ENCODE data around the gene MYBBP1A.

The MYBBP1A gene

DNA sequence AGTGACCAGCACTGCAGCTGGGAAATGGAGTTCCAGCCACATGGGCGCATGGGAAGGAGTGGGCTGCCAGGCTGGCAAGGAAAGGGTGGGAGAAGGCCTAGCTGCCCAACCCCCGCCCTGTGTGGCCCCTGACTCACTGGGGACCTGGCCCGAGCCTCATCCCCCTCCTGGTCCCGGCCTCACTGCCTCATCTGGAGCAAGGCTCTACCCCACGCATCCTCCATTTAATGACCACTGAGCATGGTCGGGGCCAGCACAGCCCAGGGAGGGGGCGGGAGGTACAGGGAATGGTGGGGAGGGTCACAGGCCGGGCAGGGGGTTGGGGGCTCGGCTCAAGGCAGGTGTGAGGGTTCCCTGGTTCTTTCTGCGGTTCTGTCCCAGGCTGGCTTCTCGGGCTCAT is 40.4 kb downstream of the MYBBP1A start:
- no peak for DNase-seq (ENCODE audit: low spot score)

DNA sequence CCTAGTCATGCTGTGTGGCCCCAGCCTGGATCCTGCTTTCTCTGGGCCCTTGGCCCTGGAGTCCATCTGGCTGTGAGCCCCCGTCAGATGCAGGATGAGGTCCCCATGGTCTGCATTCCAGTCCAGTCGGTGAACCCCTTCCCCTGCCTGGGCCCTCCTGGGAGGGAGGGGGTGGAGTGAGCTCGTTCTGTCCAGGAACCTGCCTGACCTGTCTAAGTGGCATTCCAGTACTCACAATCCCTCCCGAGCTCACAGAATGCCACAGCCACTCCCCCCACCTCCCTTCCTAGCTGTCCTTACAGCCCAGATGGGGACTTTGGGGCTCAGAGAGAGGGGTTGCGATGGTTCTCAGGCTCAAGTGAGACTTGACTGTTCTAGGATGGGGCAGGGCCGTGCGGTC is 41.0 kb downstream of the MYBBP1A start:
- DNase-seq (ENCODE audit: low spot score) = no peak

DNA sequence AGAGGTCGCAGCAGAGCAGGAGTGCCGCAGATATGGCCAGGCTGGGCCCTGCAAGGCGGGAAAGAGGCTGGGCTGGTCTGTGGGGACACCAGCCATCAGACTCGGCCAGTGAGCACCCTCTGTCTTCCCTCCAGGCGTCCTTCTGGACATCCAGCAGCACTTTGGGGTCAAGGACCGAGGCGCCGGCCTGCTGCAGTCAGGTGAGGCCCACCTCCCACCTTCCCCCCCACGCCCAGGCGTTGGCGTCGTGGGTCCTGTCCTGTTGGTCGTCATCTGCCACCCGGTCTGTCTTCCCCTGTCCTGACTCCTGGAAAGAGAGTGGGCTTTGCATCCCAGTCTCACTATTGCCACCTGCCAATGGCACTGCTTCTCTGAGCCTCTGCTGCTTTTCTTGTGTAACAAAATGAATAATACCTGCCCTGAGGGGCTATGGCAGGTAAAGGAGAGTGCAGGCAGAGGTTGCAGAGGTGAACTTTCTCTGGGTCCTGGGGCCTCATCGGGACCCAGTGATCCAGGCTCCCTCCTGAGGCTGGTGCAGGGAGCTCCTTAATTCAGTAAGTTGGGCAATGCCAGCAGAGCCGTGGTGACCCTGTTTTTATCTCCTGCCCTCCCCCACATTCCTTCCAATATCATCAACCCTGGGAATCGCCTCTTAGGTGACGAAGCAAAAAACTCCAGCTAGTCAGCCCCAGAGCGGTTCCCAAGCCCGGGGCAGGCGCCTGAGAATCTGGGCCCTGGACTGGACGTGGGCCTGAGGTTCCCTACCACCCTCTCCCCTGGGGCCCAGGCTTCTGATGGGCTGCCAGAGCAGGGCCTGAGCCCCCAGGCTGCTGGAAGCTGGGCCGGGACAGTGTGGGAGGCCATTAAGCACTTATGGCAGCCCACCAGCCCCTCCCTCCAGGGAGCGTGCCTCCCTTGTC is 41.8 kb downstream of the MYBBP1A start:
- DNase-seq (ENCODE audit: low spot score) = no peak

DNA sequence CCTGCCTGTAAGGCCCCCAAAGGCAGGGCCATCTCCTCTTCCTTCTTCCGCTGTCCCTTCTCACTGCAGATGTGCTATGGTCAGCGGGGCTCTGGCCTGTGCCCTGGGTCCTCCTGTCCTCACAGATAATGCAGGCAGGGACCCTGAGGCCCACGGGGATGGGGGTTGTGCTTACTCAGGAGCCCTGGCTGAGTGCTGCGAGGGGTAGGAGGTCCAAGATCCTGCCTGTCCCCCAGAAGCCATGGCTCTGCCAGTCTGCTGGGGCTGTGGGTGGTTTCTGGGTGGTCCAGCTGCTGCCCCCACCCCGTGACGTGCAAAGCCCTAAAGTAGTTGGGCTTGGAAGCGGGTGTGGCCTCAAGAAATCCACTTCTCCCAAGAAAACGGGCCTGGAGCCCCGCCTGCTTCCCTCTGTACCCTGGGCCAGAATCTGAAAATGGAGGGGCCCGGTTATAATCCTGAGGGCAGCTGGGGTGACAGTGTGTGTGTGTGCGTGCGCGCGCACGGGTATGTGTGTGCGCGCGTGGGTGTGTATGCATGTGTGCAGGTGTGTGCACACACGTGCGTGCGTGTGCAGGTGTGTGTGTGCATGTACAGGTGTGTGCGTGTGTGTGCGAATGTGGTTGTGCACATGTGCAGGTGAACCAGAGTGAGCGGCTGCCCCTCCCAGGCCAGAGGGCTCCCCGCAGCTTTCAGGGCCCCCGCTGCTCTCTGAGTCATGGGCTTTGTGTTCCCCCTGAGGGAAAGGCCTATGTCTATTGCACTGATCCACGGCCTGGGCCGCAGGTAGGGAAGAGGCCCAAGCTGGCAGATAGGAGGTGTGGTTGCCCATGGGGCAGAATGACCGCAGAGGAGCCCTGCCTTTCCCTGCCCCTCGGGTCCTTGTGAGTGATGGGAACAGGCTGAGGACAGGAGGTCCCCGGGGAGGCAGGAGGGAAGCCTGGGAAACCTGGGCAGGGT is 42.8 kb downstream of the MYBBP1A start:
- no peak for DNase-seq (ENCODE audit: low spot score)

DNA sequence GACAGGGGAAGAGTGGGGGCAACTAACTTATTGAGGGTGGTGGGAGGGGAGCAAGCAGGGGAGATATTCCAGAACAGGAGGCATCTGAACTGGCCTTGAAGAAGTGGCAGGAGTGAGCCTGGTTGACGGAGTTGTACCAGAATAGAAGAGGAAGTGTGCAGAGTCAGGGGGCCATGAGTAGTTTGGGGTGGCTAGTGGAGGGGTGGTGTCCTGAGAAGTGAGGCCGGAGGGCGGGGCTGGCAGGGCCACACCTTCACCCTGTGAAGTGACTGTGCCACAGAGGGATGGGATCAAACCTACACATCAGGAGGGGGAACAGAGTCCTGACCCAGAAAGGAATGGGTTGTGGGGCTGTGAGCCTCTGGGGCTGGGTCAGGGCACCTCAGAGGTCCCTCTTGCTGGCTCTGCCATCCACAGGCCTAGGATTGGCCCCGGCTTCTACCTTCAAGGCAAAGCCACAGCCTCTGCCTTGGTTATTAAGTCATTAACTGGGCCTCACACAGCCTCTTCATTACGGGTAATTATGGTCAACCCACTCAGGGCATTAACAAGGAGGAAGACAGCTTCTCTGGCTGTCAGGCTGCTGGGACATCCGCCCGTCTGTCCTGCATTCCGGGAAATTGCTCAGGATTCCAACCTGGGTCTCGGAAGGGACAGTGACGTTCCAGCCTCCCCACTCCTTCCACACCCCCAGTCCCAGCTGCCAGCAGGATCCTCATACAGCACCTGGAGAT is 43.8 kb downstream of the MYBBP1A start:
- DNase-seq (ENCODE audit: low spot score) = no peak

DNA sequence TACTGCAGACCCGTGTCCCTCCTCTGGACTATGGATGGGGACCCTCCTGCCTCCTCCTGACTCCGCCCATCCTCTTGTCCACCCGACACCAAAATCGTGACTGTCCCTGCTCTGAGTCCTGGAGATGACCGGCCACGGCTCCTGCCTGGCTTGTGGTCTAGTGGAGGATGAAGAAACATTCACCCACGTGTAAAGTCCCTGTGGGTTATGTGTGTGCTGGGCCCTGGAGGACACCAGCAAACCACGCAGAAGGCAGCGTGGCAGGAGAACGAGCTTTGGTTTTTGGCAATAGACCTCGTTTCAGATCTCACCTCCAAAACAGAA is 44.6 kb downstream of the MYBBP1A start:
- DNase-seq (ENCODE audit: low spot score) = no peak

DNA sequence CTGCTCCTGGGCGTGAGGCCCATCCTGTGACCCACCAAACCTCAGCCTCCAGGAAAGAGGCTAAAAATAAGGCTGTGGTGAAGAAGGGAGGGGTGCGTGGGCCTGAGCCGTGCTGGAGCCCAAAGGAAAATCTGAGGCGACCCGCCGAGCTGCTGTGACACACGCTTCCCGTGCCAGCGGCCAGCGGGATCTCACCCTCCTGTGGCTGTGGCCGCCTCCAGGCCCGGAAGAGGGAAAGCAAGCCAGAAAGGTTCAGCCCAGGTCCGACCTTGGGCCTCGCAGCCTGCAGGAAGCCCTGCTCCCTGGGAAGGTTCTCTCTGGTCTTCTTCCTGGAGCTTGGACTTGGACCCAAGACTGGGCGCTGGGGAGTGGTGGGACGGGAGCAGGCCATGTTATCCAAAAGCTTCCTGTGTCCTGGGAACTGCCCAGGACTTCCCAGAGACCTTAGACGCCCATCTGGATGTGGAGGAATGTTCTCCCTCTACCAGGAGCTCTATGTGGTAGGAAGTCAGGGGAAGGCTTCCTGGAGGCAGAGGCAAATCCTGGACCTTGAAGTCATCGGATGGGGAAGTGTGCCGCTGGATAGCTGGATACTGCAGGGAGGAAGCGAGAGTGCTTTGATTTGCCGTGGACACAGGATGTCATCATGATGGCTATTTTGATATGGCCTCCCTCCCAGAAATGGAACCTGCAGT is 45.1 kb downstream of the MYBBP1A start:
- no peak for DNase-seq (ENCODE audit: low spot score)

DNA sequence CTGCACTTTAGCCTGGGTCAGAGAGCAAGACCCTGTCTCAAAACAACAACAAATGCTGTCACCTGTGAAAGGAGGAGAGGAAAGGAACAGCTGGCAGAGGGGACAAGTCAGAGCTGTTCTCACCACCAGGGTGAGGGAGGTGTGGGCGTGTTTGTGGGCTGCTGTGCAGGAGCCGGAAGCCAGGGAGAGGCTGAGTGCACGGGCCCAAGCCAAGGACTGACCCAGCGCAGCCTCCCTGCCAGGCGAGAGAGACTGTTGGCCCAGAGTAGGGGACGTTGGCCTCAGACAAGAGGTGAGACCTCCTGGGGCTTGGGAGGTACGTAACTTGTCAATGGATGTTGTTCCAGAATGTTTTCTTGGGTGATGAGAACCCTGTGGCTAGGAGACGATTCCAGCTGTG is 45.8 kb downstream of the MYBBP1A start:
- DNase-seq (ENCODE audit: low spot score) = no peak

DNA sequence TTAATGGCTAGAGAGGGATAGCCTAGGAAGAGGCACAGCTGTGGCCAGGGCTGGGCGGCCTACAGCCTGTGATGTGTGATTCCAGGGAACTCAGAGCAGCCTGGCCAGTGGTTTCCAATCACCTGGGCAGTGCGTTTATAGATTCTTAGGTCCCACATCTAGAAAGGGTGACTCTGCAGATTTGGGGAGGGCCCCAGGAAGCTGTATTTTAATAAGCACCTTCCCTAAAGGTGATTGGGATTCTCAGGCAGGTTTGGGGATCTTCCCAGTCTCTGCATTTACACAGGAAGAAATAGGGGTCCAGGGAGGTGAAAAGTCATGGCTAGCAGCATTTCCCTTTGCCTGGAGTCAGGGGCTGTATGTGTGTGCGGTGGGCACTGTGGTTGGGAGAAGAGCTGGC is 47.0 kb downstream of the MYBBP1A start:
- DNase-seq (ENCODE audit: low spot score) = no peak

DNA sequence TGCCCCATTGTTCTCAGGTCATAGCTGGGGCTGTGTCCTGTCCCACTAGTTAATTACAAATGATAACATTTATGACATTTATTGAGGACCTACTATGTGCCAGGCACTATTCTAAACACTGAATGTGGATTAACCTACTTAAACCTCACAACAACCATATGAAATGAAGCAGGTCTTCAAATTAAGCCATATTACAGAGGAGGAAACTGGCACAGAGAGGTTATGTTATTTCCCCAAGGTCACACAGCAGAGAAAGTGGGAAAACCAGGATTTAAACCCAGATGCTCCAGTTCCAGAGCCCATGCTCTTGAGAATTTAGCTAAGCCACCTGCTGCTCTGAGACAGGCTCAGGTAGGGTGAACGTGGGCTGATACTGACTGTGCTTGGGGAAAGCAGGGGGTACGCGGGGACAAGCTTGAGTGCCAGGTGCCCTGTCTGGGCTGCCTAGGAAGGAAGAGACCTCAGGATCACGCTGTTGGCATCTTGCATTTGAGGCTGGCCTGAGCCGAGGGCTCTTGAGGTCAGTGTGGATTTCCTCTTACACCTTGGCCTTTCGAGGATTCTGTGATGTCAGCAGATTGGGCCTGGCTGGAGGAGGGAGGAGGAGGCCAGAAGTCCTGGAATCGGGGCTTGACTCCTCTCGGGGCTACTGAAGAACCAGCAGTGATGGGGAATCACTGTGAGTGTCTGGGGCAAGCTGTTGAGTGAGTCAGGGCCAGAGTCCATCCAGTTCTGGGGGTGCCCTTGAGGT is 47.6 kb downstream of the MYBBP1A start:
- no peak for DNase-seq (ENCODE audit: low spot score)

DNA sequence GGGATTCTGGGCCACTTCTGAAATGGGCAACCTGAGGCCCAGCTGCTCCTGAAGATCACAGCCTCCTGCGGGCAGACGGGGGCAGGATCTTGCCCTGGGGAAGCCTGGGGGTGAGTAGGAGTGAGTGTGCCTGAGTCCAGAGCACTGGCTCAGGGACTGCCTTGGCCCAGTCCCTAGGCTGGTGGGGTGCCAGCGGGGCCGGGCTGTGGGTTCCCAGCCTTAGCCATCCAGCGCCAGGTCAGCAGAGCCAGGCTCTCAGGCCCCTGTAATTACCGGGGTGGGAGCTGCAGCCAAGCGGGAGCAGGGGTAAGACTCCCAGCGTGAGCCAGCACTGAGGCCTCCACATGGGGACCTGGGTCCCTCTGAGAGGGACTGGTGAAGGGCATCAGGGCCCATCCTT is 48.3 kb downstream of the MYBBP1A start:
- no peak for DNase-seq (ENCODE audit: low spot score)

DNA sequence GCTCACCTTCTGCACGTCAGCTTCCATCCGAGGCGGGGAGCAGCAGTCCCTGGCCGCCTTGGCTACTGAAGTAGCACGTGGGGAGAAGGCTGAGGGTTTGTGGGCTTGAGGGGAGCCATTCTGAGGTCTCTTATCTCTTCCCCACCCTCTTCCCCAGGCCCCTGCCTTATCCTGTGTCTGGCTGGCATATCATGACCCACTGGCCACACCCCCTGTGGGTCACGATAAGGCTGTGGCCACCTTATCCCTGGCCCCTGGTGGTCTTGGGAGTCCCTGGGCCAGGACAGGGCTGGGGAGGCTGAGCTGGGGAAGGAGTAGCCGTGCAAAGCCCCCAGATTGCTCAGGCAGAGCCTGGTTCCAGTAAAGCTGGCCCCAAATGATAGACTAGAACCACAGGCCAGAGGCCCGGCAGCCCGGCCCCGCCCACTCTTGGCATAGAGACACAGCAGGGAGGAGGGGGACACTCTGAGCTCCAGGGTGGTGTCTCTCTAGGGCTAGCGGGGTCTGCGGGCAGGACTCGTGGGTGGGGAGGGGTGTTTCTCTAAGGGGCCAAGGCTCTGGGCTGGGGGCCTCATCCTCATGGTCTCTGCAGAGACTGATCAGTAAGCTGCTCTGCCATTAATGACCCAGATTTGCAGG is 48.9 kb downstream of the MYBBP1A start:
- no peak for DNase-seq (ENCODE audit: low spot score)

DNA sequence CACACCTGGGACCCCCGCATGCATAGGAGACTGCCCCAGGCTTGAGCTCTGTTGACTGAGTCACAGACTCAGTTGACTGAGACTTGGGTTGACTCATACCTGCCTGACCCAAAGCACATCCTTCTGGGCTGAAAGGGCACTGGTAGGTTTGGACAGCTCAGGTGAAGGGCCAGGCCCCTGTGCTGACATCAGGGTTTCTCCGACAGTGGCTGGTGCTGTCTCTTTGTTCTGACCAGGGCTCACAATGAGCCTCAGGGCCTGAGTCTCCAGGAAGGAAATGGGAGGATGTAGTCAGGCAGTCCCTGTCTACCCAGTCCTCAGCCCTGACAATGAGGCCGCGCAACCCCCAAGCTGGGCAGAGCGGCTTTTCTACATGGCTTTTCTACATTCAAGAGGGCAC is 50.0 kb downstream of the MYBBP1A start:
- no peak for DNase-seq (ENCODE audit: low spot score)

DNA sequence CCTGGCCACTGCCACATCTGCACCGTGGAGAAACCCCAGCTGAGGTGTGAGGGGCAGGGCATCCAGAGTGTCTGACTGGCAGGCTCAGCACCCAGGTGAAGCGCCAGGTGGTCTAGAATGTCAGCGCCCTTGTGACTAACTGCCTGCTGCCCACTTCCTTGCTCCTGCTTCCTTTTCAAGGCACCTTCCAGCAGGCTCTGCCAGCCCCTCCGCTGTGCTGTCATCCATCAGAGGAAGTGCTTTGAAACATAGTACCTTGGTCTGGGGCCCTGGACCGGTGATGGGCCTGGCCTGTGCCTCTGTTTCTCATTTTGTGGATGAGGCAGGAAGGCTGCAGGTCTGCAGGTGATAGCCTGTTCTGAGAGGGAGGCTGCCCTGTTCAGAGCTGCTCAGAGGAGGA is 51.0 kb downstream of the MYBBP1A start:
- no peak for DNase-seq (ENCODE audit: low spot score)

DNA sequence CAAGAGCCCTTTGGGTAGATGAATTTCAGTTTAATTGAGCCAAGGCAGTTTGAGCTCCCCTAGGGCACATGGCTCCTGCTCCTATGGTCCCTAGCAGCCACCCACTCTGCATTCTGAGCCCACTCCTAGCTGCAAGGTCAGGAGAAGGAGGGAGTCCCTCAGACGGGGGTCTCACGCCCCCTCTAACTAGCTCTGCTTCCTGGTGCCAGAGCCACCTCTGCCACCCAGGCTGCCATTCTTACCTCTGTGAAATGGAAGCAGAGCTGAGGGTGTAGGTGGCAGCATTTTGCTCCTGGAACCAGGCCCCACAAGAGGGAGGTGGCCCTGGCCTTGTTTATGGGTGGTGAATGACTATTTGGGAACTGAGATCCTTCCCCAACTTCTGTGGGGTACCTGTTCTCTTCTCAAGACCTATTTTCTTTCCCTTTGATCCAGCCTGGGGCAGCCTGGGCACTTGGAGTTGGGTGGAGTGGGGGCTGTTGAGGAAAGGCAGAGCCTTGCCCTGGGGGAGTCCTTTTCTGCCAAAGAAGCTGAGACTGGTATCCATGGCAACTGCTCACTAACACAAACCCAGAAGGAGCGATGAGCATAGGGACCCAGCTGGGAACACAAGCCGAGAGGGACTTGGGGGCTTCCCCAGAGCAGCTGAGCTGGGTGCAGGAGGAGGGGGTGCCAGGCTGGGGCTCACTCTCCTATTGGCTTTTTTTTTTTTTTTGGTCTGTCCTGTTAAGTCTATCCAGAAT is 51.7 kb downstream of the MYBBP1A start:
- DNase-seq (ENCODE audit: low spot score) = no peak

DNA sequence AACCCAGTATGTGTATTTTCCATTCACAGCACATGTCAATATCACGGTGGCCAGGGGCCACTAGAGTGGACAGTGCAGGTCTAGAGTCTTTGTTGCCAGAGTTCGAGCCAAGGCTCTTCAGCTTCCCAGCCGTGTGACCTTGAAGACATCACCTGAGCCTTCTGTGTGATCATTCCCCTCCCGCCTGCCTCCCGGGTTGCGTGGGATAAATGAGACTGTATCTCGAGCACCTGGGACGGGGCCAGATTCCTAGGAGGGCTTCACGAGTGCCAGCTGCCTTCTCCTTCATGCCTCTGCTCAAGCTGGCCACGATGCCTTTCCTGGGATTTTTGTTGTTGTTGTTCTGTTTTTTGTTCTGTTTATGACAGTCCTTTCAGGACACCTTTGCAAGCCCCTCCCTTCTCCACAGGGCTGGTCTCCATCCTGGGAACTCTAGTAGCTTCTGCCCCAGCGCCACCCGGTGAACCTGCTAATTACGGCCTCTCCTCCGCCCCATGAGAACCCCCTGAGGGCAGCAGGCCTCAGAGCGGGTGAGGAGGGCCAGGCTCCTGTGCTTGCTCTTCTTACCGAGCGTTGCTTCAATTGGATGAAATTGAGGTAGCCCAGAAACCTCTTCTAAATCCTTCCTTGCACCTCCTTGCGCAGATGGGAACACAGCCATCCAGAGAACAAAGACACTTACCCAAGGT is 52.6 kb downstream of the MYBBP1A start:
- no peak for DNase-seq (ENCODE audit: low spot score)

DNA sequence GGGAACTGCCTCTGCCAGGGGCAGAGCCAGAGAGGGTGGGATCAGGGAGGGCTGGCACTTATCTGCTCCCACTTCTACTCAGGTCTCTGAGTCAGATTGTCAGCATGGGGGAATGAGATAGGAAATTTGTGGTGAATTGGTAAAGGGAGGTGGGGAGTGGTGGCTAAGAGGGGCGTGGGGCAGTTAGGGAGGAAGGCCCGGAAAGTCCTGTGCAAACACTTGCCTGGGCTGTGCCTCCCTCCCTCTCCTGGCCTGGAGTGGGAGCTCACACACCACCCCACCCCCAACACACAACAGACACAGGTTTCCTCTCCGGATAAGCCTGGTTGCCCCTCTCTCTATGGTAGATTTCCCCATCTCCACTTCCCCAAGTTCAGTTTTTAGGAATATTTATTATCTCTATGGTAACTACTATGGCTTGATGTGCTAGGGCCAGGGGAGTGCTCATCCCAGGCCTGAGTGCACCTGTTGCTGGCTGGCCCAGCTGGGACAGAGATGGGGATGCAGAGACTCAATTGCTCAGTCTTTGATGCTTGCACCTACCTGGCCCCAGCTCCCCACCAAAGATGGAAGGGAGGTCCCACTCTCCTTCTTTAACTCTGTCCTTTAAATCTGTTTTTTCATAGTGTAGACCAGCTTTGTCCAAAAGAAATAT is 53.8 kb downstream of the MYBBP1A start:
- DNase-seq (ENCODE audit: low spot score) = no peak

DNA sequence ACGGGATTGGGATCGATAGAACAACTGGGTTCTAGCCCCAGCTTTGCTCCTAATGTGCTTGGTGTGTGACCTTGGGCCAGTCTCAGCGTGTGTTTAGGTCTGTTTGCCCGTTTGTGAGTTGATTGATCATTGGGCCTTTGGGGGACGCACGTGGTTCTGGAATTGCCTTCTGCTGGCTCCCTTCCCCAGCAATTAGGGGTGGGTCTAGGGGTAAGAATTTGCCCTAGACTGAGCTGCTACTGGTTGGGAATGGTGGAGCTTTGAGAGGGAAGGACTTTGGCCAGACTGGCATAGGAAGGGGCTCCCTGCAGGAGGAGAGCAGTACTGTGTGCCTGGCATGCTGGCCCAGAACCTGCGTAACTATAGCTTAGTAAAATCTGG is 55.0 kb downstream of the MYBBP1A start:
- no peak for DNase-seq (ENCODE audit: low spot score)
